ENCODE results near the gene ZNF787. TPM values are rescaled to one million over a fixed set of nuclear protein-coding genes. Genes with fewer than 3 reads are reported as not detected.

ZNF787 gene
- total RNA-seq, 2 experiments from 2014 or later = 30.6 to 31.7 TPM

DNA sequence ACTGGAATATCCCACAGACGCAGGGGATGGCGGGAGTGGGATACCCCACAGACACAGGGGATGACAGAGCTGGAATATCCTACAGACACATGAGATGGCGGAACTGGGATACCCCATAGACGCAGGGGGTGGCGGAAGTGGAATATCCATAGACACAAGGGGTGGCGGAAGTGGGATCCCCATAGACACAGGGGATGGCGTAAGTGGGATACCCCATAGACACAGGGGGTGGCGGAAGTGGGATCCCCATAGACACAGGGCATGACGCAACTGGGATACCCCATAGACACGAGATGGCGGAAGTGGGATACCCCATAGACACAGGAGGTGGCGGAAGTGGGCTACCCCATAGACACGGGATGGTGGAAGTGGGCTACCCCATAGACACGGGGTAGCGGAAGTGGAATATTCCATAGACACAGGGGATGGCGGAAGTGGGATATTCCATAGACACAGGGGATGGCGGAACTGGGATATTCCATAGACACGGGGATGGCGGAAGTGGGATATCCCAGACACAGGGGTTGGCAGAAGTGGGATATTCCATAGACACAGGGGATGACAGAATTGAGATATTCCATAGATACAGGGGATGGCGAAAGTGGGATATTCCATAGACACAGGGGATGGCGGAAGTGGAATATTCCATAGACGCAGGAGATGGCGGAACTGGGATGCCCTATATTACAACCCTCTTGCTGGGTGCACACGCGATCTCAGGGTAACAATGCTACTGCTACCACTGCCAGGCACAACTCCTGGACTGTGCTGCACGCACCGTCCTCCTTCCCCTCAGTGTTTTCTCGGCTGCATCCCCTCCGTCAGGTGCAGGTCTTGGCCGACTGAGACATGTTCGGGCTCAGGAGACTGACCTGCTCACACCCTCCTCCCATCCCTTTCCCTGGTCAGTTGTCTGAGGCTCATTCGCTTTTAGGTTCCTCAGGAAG is 28.1 kb downstream of the ZNF787 start:
- Histone ChIP-seq H3K4me2 (ENCODE audit: low read length) (no peak overlapping the region), H3K9me3 (ENCODE audit: low read length) (0 out of 2 replicates have a peak, but pooled peaks cover 9% of the 10 kb centered on the region), H3K36me3 (ENCODE audit: insufficient read depth, low read length) (peaks cover 65% of the 10 kb centered on the region), H3K79me2 (ENCODE audit: insufficient read depth, low read depth, low read length) (peaks cover 3% of the 10 kb centered on the region; the same call in 1 of the 2 replicates), H3K4me3 (ENCODE audit: low read depth, low read length, poor library complexity, severe bottlenecking) (no peak overlapping the region), H3K27ac (ENCODE audit: low read depth, low read length, poor library complexity, severe bottlenecking) (no peak overlapping the region), H2AFZ (ENCODE audit: low read length) (no peak overlapping the region), H3K9me2 (ENCODE audit: insufficient read depth, low read length) (no peaks in the 10 kb centered on the region), H4K20me1 (ENCODE audit: insufficient read depth, low read length) (no peaks in the 10 kb centered on the region), H3K4me1 (ENCODE audit: insufficient read depth, low read length, poor library complexity, severe bottlenecking) (no peaks in the 10 kb centered on the region)
- ChIA-PET CTCF (ENCODE audit: unreplicated experiment) (no interaction called here), POLR2A (no interaction called here)
- no peak for DNase-seq (ENCODE audit: low spot score)
- TF ChIP-seq, protein P1, sequence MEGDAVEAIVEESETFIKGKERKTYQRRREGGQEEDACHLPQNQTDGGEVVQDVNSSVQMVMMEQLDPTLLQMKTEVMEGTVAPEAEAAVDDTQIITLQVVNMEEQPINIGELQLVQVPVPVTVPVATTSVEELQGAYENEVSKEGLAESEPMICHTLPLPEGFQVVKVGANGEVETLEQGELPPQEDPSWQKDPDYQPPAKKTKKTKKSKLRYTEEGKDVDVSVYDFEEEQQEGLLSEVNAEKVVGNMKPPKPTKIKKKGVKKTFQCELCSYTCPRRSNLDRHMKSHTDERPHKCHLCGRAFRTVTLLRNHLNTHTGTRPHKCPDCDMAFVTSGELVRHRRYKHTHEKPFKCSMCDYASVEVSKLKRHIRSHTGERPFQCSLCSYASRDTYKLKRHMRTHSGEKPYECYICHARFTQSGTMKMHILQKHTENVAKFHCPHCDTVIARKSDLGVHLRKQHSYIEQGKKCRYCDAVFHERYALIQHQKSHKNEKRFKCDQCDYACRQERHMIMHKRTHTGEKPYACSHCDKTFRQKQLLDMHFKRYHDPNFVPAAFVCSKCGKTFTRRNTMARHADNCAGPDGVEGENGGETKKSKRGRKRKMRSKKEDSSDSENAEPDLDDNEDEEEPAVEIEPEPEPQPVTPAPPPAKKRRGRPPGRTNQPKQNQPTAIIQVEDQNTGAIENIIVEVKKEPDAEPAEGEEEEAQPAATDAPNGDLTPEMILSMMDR (conservative IDR thresholded peaks at IDR 0.05; ENCODE audit: low read length) = no peak
- TF ChIP-seq EZH2phosphoT487 (IDR thresholded peaks at IDR 0.05; ENCODE audit: borderline replicate concordance, low read depth, low read length) = no peak
- intact Hi-C loops (cut with micrococcal nuclease; ENCODE audit: unreplicated experiment) = no loop called here
- no TSS peak for BruUV-seq (replicated peaks)

DNA sequence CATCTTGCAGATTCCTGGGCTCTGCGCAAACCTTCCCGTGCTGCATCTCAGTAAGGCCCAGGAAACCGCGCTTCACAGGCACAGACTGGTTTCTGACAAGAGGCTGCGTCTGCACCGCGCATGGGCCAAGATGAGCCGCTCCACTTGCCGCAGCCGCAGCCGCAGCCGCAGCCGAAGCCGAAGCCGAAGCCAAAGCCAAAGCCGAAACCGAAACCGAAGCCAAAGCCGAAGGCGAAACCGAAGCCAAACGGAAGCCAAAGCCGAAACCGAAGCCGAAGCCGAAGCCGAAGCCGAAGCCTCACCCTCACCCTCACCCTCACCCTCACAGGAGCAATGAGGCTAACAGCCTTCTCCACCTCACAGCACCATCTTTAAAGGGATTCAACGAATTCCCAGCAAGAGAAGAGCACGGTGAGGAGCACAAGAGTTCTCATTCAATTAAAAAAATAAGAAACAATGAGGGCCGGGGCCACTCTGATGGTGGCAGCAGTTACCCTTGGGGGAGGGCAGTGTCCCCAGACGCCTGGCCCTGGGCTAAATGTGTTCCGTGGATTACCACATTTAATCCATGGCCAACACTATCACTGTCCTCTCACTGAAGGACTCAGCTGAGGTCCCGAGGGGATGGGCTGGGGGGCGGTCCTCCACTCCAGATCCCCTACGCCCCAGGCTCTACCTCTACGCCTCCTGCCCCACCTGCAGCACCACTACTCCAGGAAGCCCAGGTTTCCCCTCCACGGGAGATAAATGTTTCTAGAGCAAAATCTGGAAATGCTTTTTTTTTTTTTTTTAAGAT is 29.1 kb downstream of the ZNF787 start:
- Histone ChIP-seq H3K9me3 (ENCODE audit: low read length) (0 out of 2 replicates have a peak, but pooled peaks cover 9% of the 10 kb centered on the region), H3K9me2 (ENCODE audit: insufficient read depth, low read length) (no peaks in the 10 kb centered on the region), H3K4me3 (ENCODE audit: low read depth, low read length, poor library complexity, severe bottlenecking) (no peak overlapping the region), H3K36me3 (ENCODE audit: insufficient read depth, low read length) (peaks cover 57% of the 10 kb centered on the region), H3K79me2 (ENCODE audit: insufficient read depth, low read depth, low read length) (peaks cover 3% of the 10 kb centered on the region; the same call in 1 of the 2 replicates), H2AFZ (ENCODE audit: low read length) (no peak overlapping the region), H3K27ac (ENCODE audit: low read depth, low read length, poor library complexity, severe bottlenecking) (no peak overlapping the region), H3K4me1 (ENCODE audit: insufficient read depth, low read length, poor library complexity, severe bottlenecking) (no peaks in the 10 kb centered on the region), H3K4me2 (ENCODE audit: low read length) (no peak overlapping the region), H4K20me1 (ENCODE audit: insufficient read depth, low read length) (no peaks in the 10 kb centered on the region)
- POLR2A ChIA-PET = no interaction called here
- intact Hi-C loops (cut with micrococcal nuclease; ENCODE audit: unreplicated experiment) = no loop called here
- TF ChIP-seq EZH2phosphoT487 (IDR thresholded peaks at IDR 0.05; ENCODE audit: borderline replicate concordance, low read depth, low read length) = no peak
- TF ChIP-seq, protein P1 (conservative IDR thresholded peaks at IDR 0.05; ENCODE audit: low read length) = no peak
- CTCF ChIA-PET (ENCODE audit: unreplicated experiment) = no interaction called here
- BruUV-seq (replicated peaks) = no TSS peak
- no peak for DNase-seq (ENCODE audit: low spot score)
